ENCODE results near the gene PROCA1. TPM values are rescaled to one million over a fixed set of nuclear protein-coding genes. Genes with fewer than 3 reads are reported as not detected.

PROCA1 gene, protein sequence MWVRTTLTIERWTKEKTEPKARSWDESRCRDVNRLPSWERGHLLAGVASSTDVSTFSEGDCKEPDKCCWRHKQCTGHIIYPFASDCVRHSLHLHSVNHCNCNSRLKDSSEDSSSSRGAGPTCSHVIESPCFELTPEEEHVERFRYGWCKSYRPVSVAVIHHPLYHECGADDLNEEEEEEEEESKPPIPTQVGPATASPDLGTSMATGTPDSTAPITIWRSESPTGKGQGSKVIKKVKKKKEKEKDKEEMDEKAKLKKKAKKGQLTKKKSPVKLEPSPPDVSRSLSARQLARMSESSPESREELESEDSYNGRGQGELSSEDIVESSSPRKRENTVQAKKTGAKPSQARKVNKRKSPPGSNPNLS
- 24.4 TPM for polyA plus RNA-seq (2013, experiment 1 of 2)
- polyA plus RNA-seq (2013, experiment 2 of 2), result 25.2 TPM

DNA sequence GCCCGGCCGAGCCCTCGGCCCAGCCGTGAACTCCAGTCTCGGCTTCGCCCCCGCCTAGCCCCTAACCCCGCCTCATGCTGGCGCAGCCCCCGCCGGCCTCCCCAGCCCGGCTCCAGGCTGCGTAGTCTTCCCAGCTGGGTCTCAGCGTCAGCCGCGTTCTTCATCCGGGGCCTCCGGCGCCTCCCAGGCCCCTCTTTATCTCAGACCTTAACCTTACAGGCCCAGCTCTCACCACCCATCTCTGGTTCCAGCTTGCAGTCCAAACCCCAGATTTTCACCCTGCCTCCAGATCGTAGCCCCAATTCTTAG is at the start of gene PROCA1:
TSS of gene PROCA1 (minus strand) at position 166 of the 309 bp plus-strand sequence. CDS start 228 bp downstream, outside the sequence.
- Histone ChIP-seq H3K79me1 (ENCODE audit: low read depth, low read length) (peaks cover 6% of the 10 kb centered on the region), H3K14ac (ENCODE audit: low read length) (peak within 1 kb of the TSS; percentile 76), H3K9ac (ENCODE audit: low read depth, low read length, poor library complexity) (peak within 1 kb of the TSS; percentile 93), H3K4me1 (ENCODE audit: control insufficient read depth in 2 of 2, insufficient read depth in 1 of 2, low read depth in 1 of 2, low read length in 2 of 2) (peaks cover 13 to 17% of the 10 kb centered on the region in 2 donors), H3K27ac (replicated peaks; ENCODE audit: low read length) (peak within 1 kb of the TSS; percentile 97), H3K36me3 (replicated peaks in 1 of 2; ENCODE audit: control insufficient read depth in 2 of 2, insufficient read depth in 2 of 2, low read length in 2 of 2) (peaks cover 18 to 49% of the 10 kb centered on the region in 2 donors), H3K4me2 (ENCODE audit: insufficient read depth, low read length, poor library complexity, severe bottlenecking) (peak within 1 kb of the TSS; percentile 93), H3K23ac (ENCODE audit: low read depth, low read length, poor library complexity) (peak within 1 kb of the TSS; percentile 90), H4K8ac (ENCODE audit: low read depth, low read length) (no peak within 1 kb of the TSS), H2AFZ (ENCODE audit: low read length) (peak within 1 kb of the TSS; percentile 89), H2AK5ac (ENCODE audit: low read depth, low read length) (peak within 1 kb of the TSS; percentile 70), H2BK5ac (ENCODE audit: low read length) (peak within 1 kb of the TSS; percentile 93), H2BK15ac (ENCODE audit: low read length) (peak within 1 kb of the TSS; percentile 0), H3K9me3 (replicated peaks in 1 of 2; ENCODE audit: control insufficient read depth in 2 of 2, insufficient read depth in 1 of 2, low read depth in 1 of 2, low read length in 2 of 2) (no peaks in the 10 kb centered on the region), H3K4ac (ENCODE audit: low read length) (peak within 1 kb of the TSS; percentile 94), H3K4me3 (ENCODE audit: low read length in 2 of 2) (peak within 1 kb of the TSS; percentile 59 to 84), H3K18ac (ENCODE audit: low read length) (peak within 1 kb of the TSS; percentile 99), H4K91ac (ENCODE audit: low read depth, low read length, poor library complexity) (peak within 1 kb of the TSS; percentile 90), H3K27me3 (ENCODE audit: control insufficient read depth in 3 of 3, insufficient read depth in 3 of 3, low read depth in 1 of 3, low read length in 3 of 3) (no peaks in the 10 kb centered on the region), H2BK120ac (ENCODE audit: low read depth, low read length) (peak within 1 kb of the TSS; percentile 95), H2BK12ac (ENCODE audit: low read length) (peak within 1 kb of the TSS; percentile 99)
- no peak for DNase-seq (ENCODE audit: low spot score)
- WGBS, 2 donors (ENCODE audit: extremely low coverage in 2 of 2, insufficient read length in 2 of 2, insufficient replicate concordance in 1 of 2), result no CpG with 5 or more reads among the region's 20 CpGs

DNA sequence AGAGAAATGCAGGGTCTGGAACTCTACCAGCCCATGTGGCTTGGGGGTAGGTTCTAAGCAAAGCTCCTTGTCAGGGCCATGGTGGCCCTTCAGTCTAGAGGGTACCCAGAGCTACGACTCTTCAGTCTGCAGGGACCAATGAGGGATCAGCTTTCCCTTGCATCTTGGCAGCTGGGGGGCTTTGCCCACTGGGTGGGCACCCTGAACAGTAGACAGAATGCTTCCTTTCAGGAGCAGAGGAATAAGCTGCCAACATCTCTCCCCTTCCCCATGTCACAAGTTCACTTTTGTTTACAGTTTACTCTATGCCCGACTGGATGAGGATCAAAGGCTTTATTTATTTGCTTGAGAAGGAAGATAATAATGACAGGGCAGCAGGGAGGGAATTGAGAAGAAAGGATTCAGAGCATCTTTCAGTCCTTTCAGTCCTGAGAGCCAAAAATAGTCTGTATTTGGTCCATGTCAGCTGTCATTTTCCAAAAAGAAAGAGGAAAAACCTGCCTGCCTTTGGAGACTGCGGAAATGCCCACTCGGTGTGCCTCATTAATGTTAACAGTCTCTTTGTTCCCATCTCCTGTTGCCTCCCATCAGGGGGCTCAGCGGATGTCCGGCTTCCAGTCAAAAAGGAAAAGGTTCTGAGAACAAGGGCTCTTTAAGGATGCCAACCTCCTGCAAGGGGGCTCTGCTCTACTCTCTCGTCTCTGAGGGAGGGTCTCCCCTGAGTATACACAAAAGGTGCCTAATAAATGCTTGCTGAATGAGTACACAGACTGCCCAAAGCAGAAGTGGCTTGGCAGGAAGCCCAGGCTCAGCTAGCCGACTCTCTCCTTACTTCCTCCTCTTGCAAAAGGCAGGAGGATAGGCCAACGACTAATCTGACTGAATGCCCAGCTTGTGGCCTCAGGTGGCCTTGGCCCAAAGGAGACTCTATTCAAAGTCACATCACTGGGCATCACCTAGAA is 49.2 kb upstream of the PROCA1 start:
- H3K18ac ChIP-seq (ENCODE audit: low read length), result no peak overlapping the region
- no peak overlapping the region for H3K4ac ChIP-seq (ENCODE audit: low read length)
- H3K9ac ChIP-seq (ENCODE audit: low read depth, low read length, poor library complexity), result no peak overlapping the region
- no peak overlapping the region for H3K4me2 ChIP-seq (ENCODE audit: insufficient read depth, low read length, poor library complexity, severe bottlenecking)
- no peak overlapping the region for H2BK12ac ChIP-seq (ENCODE audit: low read length)
- H2BK120ac ChIP-seq (ENCODE audit: low read depth, low read length), result no peak overlapping the region
- WGBS, 2 donors (ENCODE audit: extremely low coverage in 2 of 2, insufficient read length in 2 of 2, insufficient replicate concordance in 1 of 2), result no CpG with 5 or more reads among the region's 9 CpGs
- H2AK5ac ChIP-seq (ENCODE audit: low read depth, low read length), result no peak overlapping the region
- H3K4me3 ChIP-seq (ENCODE audit: low read length in 2 of 2), result no peak overlapping the region
- H3K27ac ChIP-seq (replicated peaks; ENCODE audit: low read length), result peak overlapping the region; percentile 51
- no peaks in the 10 kb centered on the region for H3K79me1 ChIP-seq (ENCODE audit: low read depth, low read length)
- H3K14ac ChIP-seq (ENCODE audit: low read length), result no peak overlapping the region
- no peak overlapping the region for H3K23ac ChIP-seq (ENCODE audit: low read depth, low read length, poor library complexity)
- no peak overlapping the region for H2BK5ac ChIP-seq (ENCODE audit: low read length)
- no peak overlapping the region for H4K91ac ChIP-seq (ENCODE audit: low read depth, low read length, poor library complexity)
- H4K8ac ChIP-seq (ENCODE audit: low read depth, low read length), result no peak overlapping the region
- H3K36me3 ChIP-seq (replicated peaks in 1 of 2; ENCODE audit: control insufficient read depth in 2 of 2, insufficient read depth in 2 of 2, low read length in 2 of 2), result peaks cover 23 to 68% of the 10 kb centered on the region in 2 donors
- no peak overlapping the region for H2BK15ac ChIP-seq (ENCODE audit: low read length)
- no peak overlapping the region for H2AFZ ChIP-seq (ENCODE audit: low read length)
- no peak for DNase-seq (ENCODE audit: low spot score)
- H3K9me3 ChIP-seq (replicated peaks in 1 of 2; ENCODE audit: control insufficient read depth in 2 of 2, insufficient read depth in 1 of 2, low read depth in 1 of 2, low read length in 2 of 2), result no peaks in the 10 kb centered on the region
- peaks cover 11 to 15% of the 10 kb centered on the region in 2 donors for H3K4me1 ChIP-seq (ENCODE audit: control insufficient read depth in 2 of 2, insufficient read depth in 1 of 2, low read depth in 1 of 2, low read length in 2 of 2)
- no peaks in the 10 kb centered on the region for H3K27me3 ChIP-seq (ENCODE audit: control insufficient read depth in 3 of 3, insufficient read depth in 3 of 3, low read depth in 1 of 3, low read length in 3 of 3)

DNA sequence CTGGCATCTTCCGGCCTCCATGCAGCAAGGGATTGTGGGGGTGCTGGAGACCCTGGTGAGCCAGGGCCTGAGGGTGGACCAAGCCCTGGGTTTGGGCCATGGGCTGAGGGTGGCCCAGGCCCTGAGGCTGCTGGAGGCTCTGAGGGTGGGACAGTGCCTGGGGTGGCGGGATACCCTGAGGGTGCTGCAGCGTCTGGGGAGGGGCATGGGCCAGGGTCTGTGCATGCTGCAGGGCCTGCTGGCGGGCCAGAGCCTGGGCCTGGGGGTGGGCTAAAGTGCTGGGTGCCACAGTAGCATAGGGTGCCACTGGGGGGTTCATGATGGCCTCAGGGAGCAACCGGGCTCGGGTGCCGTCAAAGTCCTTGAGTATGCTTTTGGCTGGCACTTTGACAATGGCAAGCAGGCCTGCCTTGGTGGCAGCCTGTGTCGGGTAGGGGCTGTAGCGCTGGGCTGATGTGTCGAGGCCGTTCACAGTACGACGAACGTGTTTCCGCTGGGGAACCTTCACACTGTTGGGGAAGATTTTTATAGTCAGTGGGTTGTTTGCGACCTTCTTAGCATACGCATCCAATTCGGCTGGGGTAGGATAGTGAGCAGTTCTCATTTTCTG is 47.7 kb upstream of the PROCA1 start:
- H3K4me1 ChIP-seq (ENCODE audit: control insufficient read depth in 2 of 2, insufficient read depth in 1 of 2, low read depth in 1 of 2, low read length in 2 of 2), result peaks cover 11 to 15% of the 10 kb centered on the region in 2 donors
- DNase-seq (ENCODE audit: low spot score), result no peak
- H3K36me3 ChIP-seq (replicated peaks in 1 of 2; ENCODE audit: control insufficient read depth in 2 of 2, insufficient read depth in 2 of 2, low read length in 2 of 2), result peaks cover 17 to 68% of the 10 kb centered on the region in 2 donors
- peak overlapping the region; percentile 74 for H4K8ac ChIP-seq (ENCODE audit: low read depth, low read length)
- no peak overlapping the region for H3K14ac ChIP-seq (ENCODE audit: low read length)
- no peak overlapping the region for H3K4ac ChIP-seq (ENCODE audit: low read length)
- no peak overlapping the region for H3K18ac ChIP-seq (ENCODE audit: low read length)
- peak overlapping the region; percentile 75 for H3K9ac ChIP-seq (ENCODE audit: low read depth, low read length, poor library complexity)
- no CpG with 5 or more reads among the region's 18 CpGs for WGBS, 2 donors (ENCODE audit: extremely low coverage in 2 of 2, insufficient read length in 2 of 2, insufficient replicate concordance in 1 of 2)
- no peak overlapping the region for H2AFZ ChIP-seq (ENCODE audit: low read length)
- H3K4me3 ChIP-seq (ENCODE audit: low read length in 2 of 2), result no peak overlapping the region
- peak overlapping the region; percentile 44 for H2BK5ac ChIP-seq (ENCODE audit: low read length)
- H2BK15ac ChIP-seq (ENCODE audit: low read length), result no peak overlapping the region
- H2BK120ac ChIP-seq (ENCODE audit: low read depth, low read length), result no peak overlapping the region
- H4K91ac ChIP-seq (ENCODE audit: low read depth, low read length, poor library complexity), result no peak overlapping the region
- no peaks in the 10 kb centered on the region for H3K79me1 ChIP-seq (ENCODE audit: low read depth, low read length)
- no peak overlapping the region for H3K27ac ChIP-seq (replicated peaks; ENCODE audit: low read length)
- no peaks in the 10 kb centered on the region for H3K9me3 ChIP-seq (replicated peaks in 1 of 2; ENCODE audit: control insufficient read depth in 2 of 2, insufficient read depth in 1 of 2, low read depth in 1 of 2, low read length in 2 of 2)
- H3K4me2 ChIP-seq (ENCODE audit: insufficient read depth, low read length, poor library complexity, severe bottlenecking), result no peak overlapping the region
- no peak overlapping the region for H3K23ac ChIP-seq (ENCODE audit: low read depth, low read length, poor library complexity)
- H3K27me3 ChIP-seq (ENCODE audit: control insufficient read depth in 3 of 3, insufficient read depth in 3 of 3, low read depth in 1 of 3, low read length in 3 of 3), result no peaks in the 10 kb centered on the region
- H2AK5ac ChIP-seq (ENCODE audit: low read depth, low read length), result no peak overlapping the region
- H2BK12ac ChIP-seq (ENCODE audit: low read length), result peak overlapping the region; percentile 23
